Subcutaneous adipose tissue (tissue), 4 donors: ENCODE data around the gene MNX1. TPM values are rescaled to one million over a fixed set of nuclear protein-coding genes. Genes with fewer than 3 reads are reported as not detected.

Source experiments
- total RNA-seq, 4 donors: library from RNA; depleted of rRNA; stranded (reverse); fragments of >200 nt; gene quantifications; one replicate each; pipeline ENCODE4 v1.1.0, GENCODE V29; 2016
- TF ChIP-seq, protein P1 (sequence below): fragments of 450-650 bp; IDR thresholded peaks from one replicate; pipeline ENCODE4 v1.5.1; 2016; ENCODE audit warnings: low read depth, mild to moderate bottlenecking, control low read depth, antibody characterized with exemption, moderate library complexity

The MNX1 gene
- total RNA-seq, 4 donors from 2014 or later: 0.17 TPM; not detected in 3

DNA sequence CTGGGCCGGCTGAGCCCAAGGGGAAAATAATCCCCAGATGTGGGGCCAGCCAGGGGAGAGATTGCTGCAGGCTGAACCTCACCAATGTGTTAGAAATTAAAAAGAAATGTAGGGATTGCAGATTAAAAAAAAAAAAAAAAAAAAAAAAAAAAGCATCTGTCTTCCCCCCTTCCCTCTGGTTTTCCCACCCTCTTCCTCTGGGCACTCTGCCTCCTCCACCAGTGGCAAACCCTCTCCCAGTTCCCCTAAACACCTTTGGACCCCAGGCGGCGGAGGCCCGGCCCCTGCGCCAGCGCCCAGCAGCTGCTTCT, 7.1 kb downstream of the MNX1 start:
- TF ChIP-seq, protein P1, sequence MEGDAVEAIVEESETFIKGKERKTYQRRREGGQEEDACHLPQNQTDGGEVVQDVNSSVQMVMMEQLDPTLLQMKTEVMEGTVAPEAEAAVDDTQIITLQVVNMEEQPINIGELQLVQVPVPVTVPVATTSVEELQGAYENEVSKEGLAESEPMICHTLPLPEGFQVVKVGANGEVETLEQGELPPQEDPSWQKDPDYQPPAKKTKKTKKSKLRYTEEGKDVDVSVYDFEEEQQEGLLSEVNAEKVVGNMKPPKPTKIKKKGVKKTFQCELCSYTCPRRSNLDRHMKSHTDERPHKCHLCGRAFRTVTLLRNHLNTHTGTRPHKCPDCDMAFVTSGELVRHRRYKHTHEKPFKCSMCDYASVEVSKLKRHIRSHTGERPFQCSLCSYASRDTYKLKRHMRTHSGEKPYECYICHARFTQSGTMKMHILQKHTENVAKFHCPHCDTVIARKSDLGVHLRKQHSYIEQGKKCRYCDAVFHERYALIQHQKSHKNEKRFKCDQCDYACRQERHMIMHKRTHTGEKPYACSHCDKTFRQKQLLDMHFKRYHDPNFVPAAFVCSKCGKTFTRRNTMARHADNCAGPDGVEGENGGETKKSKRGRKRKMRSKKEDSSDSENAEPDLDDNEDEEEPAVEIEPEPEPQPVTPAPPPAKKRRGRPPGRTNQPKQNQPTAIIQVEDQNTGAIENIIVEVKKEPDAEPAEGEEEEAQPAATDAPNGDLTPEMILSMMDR: no peak

GRCh38 chr7:157002819-157003421, 7.5 kb downstream of the MNX1 start:
- TF ChIP-seq, protein P1: no peak

DNA sequence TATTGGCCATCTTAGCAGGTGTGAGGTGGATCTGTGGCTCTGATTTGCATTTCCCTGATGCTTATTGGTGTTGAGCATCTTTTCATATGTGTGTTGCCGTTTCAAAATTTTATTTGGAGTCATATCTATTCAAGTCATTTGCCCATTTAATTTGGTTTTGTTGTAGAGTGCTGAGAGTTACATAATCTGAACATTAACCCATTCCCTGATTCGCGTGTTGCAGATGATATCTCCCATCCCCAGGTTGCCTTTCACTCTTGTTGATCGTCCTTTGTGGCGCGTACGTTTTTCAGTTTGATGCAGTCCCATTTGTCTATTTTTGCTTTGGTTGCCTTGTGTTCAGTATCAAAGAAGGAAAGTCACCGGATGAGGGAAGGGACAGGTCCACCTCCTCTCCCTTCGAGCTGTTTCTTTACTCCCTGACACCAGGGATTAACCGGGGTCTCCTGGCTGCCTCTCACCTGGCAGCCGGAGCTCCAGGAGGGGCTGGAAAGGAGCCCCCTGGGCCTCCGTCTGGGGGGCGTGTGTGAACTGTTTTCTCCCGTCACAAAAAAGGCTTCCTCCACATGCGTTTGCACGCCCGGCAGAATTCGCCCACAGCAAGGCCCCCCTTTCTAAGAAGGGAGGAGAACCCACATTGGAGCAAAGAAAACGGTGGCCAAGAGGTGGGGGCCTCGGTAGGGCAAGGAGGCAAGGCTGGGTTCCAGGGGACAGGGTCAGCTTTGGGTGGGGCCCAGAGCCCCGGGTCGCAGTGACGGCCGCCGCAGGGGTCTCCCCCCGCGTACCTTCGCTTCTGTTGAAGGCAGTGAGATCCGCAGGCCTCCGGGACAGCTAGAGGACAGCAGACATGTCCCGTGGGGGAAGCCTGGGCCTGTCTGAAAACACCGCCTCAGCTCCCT, 8.3 kb downstream of the MNX1 start:
- TF ChIP-seq, protein P1: no peak

DNA sequence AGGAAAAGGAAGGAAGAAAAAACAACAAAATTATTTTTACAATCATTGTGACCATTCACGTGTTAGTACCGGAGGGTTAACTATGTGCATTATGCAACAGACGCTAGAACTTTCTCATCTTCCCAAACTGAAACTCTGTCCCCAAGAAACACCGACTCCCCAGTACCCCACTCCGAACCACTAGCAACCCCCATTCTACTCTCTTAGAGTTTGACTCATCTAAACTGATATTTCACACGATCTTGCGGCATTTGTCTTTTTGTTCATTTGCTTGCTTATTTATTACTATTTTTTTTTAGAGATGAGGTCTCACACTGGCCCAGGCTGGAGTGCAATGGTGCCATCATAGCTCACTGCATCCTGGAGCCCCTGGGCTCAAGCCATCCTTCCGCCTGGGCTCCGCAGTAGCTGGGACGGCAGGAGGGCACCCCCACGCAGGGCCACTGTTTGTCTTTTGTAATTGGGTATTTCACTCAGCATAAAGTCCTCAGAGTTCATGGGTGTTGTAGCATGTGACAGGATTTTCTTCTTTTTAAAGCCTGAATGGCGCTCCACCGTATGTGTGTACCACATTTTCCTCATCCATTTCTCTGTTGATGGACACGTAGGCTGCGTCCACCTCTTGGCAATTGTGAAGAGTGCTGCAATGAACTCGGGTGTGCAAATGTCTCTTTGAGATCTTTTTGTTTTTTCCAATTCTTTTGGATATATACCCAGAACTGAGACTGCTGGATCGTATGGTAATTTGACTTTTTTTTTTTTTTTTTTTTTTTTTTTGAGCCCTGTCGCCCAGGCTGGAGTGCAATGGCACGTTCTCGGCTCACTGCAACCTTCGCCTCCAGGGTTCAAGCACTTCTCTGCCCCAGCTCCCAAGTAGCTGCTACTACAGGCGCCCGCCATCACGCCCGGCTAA, 9.5 kb downstream of the MNX1 start:
- TF ChIP-seq, protein P1: no peak

- TF ChIP-seq, protein P1: no peak
Measured at GRCh38 chr7:156999958-157000726, 10.3 kb downstream of the MNX1 start.

DNA sequence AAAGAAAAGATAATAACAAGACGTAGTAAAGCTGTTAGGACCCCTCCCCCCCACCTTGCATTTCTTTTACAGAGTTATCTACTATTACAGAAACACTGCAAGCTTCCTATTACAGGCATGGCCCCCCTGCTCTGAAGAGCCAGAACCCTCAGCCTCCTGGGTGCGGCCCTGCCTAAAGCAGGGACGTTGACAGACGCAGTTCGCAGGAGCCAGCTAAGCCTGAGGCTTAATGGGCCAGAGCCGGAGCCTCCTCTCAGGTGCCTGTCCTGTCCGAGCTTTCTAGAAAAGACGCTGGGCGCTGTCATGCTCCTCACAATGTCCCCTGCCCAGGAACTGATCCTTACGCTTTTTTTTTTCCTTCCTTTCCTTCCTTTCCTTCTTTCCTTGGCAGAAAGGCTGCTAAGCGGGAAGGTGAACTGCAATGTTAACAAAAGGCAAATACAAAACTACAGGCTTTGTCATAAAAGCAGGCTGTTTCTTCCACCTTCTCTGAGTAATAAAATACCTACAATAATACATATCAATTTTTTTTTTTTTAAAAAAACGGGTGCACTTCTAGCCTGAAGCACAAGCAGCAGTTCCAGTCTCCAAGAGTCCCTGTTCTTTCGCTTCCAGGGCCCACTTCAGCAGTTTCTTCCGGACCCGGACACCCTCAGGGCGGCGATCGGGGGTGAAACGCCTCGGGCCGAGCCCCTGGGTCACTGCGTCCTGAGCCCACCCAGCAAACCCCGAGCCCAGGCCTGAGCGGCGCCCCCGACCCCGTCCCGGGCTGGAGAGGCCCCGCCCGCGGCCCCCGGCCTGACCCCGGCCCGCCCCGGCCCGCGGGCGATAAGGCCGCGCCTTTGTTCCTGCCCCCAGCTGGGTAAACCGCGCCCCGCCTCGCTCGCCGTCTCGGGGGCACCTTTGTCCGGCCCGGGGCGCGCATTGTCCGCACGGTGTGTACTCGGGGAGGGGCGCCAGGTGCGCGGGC, 11.2 kb downstream of the MNX1 start:
- TF ChIP-seq, protein P1: no peak
